ENCODE results near the gene ZNF772.

DNA sequence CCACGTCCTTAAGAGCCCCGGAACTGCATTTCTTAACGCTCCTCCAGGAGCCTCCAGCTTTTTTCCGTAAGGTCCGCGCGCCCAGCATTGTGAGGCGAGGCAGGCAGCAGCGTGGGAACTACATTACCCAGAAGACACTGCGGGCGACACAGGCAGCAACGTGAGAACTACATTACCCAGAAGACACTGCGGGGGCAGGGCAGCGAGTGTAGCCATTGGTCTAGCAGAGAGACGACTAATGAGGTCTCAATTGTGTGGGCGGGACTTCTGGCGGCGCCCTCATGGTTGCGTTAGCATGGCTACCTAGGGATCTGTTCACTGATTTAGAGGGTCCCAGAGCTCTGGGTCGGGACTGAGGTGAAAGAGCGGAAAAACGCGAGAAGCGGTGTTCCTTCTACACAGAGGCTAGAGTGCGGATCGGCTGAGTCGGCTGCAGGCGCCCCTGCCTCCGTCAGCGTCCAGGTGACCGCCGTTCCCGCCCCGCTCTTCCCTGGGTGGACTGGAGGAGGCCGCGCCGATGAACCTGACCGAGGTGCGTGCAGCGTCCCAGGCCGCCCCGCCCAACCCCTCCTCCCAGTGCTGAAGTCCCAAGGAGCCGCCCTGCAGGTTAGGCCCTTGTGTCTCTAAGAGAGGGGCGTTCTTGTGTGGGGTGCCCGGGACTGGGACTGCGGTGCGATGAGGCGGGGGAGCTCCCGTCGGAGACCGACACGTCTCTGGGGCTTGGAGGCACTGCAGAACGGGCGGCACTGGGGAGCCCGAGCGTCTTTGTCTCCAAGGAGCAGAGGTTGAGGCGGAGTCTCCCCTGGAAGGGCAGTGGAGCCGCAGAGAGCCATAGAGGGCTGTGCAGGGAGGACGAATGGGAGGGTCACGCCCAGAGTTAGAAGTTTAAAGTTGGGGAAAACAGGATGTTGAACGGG lies 42.0 kb downstream of the ZNF772 start, which contains the start of gene ZNF749:
- TF ChIP-seq TAF1 (IDR thresholded peaks at IDR 0.05; ENCODE audit: borderline replicate concordance, insufficient read depth, low read length): peak; percentile 55; the same call in 1 of the 2 replicates
- peak; percentile 55; the same call in 1 of the 2 replicates for TF ChIP-seq POLR2AphosphoS5 (IDR thresholded peaks at IDR 0.05; ENCODE audit: low read depth, low read length)
- no peak for TF ChIP-seq FOXP2 (optimal IDR thresholded peaks at IDR 0.05; ENCODE audit: borderline replicate concordance, extremely low read depth, extremely low read length, insufficient read depth)
- peak; percentile 11; the same call in 1 of the 2 replicates for TF ChIP-seq SIN3A (IDR thresholded peaks at IDR 0.05; ENCODE audit: borderline replicate concordance, insufficient read depth, low read length)
- TF ChIP-seq, protein P1, sequence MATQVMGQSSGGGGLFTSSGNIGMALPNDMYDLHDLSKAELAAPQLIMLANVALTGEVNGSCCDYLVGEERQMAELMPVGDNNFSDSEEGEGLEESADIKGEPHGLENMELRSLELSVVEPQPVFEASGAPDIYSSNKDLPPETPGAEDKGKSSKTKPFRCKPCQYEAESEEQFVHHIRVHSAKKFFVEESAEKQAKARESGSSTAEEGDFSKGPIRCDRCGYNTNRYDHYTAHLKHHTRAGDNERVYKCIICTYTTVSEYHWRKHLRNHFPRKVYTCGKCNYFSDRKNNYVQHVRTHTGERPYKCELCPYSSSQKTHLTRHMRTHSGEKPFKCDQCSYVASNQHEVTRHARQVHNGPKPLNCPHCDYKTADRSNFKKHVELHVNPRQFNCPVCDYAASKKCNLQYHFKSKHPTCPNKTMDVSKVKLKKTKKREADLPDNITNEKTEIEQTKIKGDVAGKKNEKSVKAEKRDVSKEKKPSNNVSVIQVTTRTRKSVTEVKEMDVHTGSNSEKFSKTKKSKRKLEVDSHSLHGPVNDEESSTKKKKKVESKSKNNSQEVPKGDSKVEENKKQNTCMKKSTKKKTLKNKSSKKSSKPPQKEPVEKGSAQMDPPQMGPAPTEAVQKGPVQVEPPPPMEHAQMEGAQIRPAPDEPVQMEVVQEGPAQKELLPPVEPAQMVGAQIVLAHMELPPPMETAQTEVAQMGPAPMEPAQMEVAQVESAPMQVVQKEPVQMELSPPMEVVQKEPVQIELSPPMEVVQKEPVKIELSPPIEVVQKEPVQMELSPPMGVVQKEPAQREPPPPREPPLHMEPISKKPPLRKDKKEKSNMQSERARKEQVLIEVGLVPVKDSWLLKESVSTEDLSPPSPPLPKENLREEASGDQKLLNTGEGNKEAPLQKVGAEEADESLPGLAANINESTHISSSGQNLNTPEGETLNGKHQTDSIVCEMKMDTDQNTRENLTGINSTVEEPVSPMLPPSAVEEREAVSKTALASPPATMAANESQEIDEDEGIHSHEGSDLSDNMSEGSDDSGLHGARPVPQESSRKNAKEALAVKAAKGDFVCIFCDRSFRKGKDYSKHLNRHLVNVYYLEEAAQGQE (IDR thresholded peaks at IDR 0.05; ENCODE audit: insufficient read depth in 1 of 2, low read depth in 2 of 2, low read length in 2 of 2): no peak

Measured in PFSK-1 (cell line).